ENCODE results near the gene SMPD4.
"Not testable (repeated sequence)": the region's sequence is repeated elsewhere in the genome, so short reads cannot be mapped to it uniquely, and the experiment has no call there.

SMPD4 gene

DNA sequence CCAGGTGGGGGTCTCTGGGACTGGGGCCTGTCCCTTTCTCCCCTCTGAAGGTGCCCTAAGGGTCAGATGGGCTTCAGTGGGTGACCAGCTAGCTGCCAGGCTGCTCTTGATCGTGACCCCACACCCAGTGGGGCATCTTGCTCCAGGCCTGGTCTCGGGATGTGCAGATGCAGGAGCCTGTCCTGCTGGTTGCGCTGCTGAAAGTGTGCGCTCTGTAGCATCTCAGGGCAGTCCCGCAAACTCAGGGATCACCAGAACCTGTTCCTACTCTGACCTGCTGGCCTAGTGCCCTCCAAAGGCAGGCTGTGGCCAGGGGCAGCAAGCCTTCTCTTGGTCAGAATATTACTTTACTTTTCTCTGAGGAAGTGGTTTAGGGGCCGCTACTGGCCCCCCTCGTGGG lies 40.9 kb downstream of the SMPD4 start:
- DNase-seq (ENCODE audit: low read depth) = not testable (repeated sequence)

DNA sequence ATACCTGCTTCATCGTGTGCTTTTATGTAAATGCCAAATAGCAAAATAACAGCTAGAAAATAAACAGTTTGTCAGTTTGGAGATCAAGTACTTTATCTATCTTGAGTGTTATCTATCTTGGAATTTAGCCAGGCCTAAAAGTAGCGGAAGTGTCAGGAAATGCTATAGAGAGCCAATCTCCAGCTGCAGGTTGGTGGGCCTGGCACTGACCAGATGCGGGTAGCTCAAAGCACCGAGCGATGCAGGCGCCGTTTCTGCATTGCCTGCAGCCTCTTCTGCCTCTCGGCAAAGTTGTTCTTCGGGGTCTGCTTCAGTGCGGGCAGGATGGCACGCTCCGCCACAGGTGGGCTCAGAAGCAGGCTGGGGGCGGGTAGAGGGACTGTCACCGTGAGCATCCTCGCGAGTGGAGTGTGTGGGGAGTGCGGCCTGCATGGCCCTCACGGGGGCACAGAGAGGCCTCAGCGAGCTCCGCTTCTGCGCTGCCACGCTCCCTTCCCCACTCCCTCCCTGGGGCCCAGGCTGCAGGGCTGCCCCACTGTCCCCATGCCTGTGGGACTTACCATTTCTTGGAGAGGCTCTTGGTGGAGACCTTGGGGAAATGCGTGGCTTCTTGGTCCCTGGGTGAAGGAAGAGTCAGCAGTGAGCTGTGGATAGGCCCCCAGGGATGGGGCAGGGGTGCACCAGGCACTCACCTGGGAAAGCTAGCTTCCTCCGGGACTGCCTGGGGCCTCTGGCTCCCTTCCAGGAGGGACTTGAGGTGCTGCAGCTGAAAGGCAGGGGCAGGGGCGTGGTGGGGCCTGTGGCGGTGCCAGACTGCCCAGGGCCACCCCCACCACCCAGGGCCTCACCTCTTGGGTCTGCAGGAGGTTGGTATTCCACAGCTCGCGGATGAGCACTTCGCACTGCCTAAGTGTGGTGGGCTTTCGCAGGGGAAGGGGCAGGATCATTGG lies 41.8 kb downstream of the SMPD4 start:
- not testable (repeated sequence) for DNase-seq (ENCODE audit: low read depth)

- DNase-seq (ENCODE audit: low read depth) = not testable (repeated sequence)
These were observed 42.6 kb downstream of the SMPD4 start for GRCh38 chr2:130138841-130139251.

DNA sequence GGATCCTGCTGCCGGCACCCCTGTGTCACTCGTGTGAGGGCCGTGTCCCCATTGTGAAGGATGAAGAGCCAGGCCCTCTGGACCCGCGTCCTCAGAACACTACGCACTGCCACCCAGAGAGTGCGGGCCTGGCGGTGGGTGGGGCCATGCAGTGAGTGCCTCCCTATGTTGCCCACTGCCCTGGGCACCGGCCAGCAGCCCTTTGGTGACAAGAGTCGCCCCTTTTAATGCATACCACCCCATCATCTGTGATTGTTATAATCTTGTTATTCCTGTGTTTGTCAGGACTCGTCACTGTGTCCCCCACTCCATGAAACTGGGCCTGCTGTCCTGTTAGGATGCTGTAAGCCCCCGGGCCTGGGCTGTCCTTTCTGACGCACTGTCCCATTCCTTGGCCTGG lies 43.1 kb downstream of the SMPD4 start:
- not testable (repeated sequence) for DNase-seq (ENCODE audit: low read depth)

GRCh38 chr2:130137118-130137517 lies 44.3 kb downstream of the SMPD4 start:
- DNase-seq (ENCODE audit: low read depth) = not testable (repeated sequence)

DNA sequence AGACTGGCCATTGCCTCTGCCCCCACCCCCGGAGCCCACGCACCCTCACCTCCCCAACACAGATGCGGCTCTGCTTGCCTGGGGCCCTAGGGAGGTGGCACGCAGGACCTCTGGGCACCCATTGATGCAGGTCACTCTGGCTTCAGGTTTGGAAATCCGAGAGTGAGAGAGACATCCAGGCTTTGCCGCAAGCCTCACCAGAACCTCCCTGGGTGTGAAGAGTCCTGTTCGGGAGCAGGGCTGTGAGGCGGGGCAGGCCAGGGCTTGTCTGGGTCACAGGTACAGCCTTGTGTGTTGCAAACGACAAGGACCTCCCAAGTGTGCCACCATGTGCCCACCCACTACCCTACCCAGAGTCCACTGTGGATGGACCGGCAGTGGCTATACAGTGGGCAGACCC lies 44.9 kb downstream of the SMPD4 start:
- not testable (repeated sequence) for DNase-seq (ENCODE audit: low read depth)

- peak; percentile 0 for DNase-seq (ENCODE audit: low read depth)
These were observed 45.5 kb downstream of the SMPD4 start for GRCh38 chr2:130135692-130136541.

- DNase-seq (ENCODE audit: low read depth) = not testable (repeated sequence)
These were observed 52.1 kb downstream of the SMPD4 start, which contains the start of gene POTEF for GRCh38 chr2:130129120-130129829. Gene POTEF (minus strand): TSS chr2:130129222. CDS start chr2:130120515, 8,707 bp downstream.

DNA sequence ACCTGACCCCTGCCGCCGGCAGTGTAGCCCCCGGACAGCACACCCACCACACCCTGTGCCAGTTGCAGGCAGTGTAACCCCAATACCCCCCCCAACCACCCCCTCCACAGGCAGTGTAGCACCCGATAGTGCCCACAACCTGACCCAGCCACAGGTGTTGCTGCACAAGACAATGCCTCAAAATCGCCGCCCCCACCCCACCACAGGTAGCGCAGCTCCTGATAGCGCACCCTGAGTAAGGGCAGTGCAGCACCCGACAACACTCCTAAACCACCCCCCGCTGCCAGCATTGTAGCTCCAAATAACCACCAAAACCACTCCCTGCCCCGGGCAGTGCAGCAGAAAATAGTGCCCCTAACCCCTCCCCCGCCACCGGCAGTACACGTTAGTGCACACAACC lies 52.9 kb downstream of the SMPD4 start:
- DNase-seq (ENCODE audit: low read depth) = not testable (repeated sequence)

- DNase-seq (ENCODE audit: low read depth) = not testable (repeated sequence)
These were observed 53.7 kb downstream of the SMPD4 start for GRCh38 chr2:130127726-130128125.

DNA sequence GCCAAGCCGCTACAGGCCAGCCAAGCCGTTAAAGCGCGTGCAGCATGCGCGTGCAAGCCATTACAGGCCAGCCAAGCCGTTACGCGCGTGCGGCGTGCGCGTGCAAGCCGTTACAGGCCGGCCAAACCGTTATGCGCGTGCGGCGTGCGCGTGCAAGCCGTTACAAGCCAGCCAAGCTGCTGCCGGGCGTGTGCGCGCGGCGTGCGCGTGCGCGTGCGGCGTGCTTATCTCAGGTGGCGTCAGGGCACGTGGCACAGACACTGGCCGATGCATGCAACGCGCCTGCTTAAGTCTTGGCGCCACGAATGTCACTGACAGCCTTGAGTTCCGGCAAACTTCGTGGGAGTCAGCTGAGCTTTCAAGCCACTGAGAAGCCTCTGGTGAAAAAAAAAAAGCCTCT lies 60.5 kb downstream of the SMPD4 start:
- DNase-seq (ENCODE audit: low read depth) = not testable (repeated sequence)

DNA sequence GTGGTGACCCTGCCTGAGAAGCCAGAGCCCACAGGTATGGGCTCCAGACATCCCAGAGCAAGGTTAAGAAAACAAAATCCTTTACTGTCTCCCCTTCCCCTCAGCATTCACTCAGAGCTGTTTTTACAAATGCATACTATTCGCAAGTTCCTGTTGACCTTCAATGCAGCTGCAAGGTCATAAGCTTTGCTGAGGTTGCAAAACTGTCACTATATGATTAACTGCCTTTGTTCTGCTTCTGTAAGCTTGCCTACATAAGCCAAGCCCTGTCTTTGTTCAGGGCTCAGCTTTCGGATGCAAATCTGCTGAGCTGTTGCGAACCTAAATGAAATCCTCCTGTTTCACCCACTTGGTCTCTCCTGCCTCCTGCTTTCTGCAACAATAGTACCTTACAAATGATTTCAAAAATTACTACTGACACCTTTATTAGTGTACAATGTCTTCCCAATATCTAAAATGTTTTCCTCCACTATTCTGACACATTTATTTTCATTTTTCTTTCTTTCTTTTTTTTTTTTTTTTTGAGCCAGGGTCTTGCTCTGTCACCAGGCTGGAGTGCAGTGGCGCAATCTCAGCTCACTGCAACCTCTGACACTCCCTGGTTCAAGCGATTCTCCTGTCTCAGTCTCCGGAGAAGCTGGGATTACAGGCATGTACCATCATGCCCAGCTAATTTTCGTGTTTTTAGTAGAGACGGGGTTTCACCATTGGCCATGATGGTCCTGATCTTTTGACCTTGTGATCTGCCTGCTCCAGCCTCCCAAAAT lies 78.6 kb downstream of the SMPD4 start:
- DNase-seq (ENCODE audit: low read depth) = not testable (repeated sequence)

Measured in fibroblast of gingiva (primary cell).